ENCODE measurements around the gene SLC13A4.

SLC13A4 gene

GRCh38 chr7:135723411-135723810 is 4.6 kb downstream of the SLC13A4 start:
- Histone ChIP-seq H3K4me2 (ENCODE audit: low read length) (no peak overlapping the region), H3K18ac (ENCODE audit: low read length) (no peak overlapping the region), H2BK120ac (ENCODE audit: insufficient read depth, low read length, poor library complexity) (no peak overlapping the region), H3K4me1 (ENCODE audit: control insufficient read depth in 1 of 2, insufficient read depth in 2 of 2, low read length in 2 of 2) (peaks cover 11 to 14% of the 10 kb centered on the region in 2 experiments), H3K36me3 (ENCODE audit: control insufficient read depth in 1 of 2, insufficient read depth in 2 of 2, low read length in 2 of 2) (peaks cover 0 to 3% of the 10 kb centered on the region in 2 experiments), H3K4me3 (ENCODE audit: low read depth, low read length) (no peak overlapping the region), H2BK12ac (ENCODE audit: low read length) (no peak overlapping the region), H4K12ac (ENCODE audit: low read depth, low read length) (no peak overlapping the region), H3K9me3 (ENCODE audit: insufficient read depth, low read depth, low read length) (peaks cover 2% of the 10 kb centered on the region), H3K14ac (ENCODE audit: low read length) (no peak overlapping the region), H3K27ac (ENCODE audit: low read depth, low read length) (no peak overlapping the region), H3K9ac (ENCODE audit: low read length) (no peak overlapping the region), H4K8ac (ENCODE audit: low read depth, low read length) (no peak overlapping the region), H3K27me3 (ENCODE audit: insufficient read depth, low read length) (no peaks in the 10 kb centered on the region), H3K4ac (ENCODE audit: low read depth, low read length) (no peak overlapping the region), H3K79me1 (ENCODE audit: low read length) (peaks cover 21% of the 10 kb centered on the region), H4K91ac (ENCODE audit: low read depth, low read length) (peak overlapping the region; percentile 25), H3K79me2 (ENCODE audit: control insufficient read depth, insufficient read depth, low read length, poor library complexity) (no peaks in the 10 kb centered on the region), H2AK5ac (ENCODE audit: low read length) (no peak overlapping the region), H3K23ac (ENCODE audit: low read length) (no peak overlapping the region), H2AFZ (ENCODE audit: insufficient read depth, low read length, poor library complexity) (no peak overlapping the region), H2BK5ac (ENCODE audit: low read depth, low read length, poor library complexity) (no peak overlapping the region)
- no peak for DNase-seq
- no CpG with 5 or more reads among the region's 7 CpGs for WGBS (ENCODE audit: extremely low coverage, insufficient coverage, insufficient read length)

GRCh38 chr7:135721198-135721820 is 6.7 kb downstream of the SLC13A4 start:
- peak overlapping the region; percentile 26 for H2BK120ac ChIP-seq (ENCODE audit: insufficient read depth, low read length, poor library complexity)
- WGBS (ENCODE audit: extremely low coverage, insufficient coverage, insufficient read length), result no CpG with 5 or more reads among the region's 21 CpGs
- no peak overlapping the region for H3K4ac ChIP-seq (ENCODE audit: low read depth, low read length)

GRCh38 chr7:135719688-135720087 is 8.3 kb downstream of the SLC13A4 start:
- no peak overlapping the region for H4K12ac ChIP-seq (ENCODE audit: low read depth, low read length)

More at GRCh38 chr7:135721198-135721820, 6.7 kb downstream of the SLC13A4 start:
- Histone ChIP-seq H3K18ac (ENCODE audit: low read length) (no peak overlapping the region), H3K4me2 (ENCODE audit: low read length) (no peak overlapping the region), H3K4me3 (ENCODE audit: low read depth, low read length) (no peak overlapping the region), H2BK12ac (ENCODE audit: low read length) (peak overlapping the region; percentile 30), H3K23ac (ENCODE audit: low read length) (no peak overlapping the region), H3K4me1 (ENCODE audit: control insufficient read depth in 1 of 2, insufficient read depth in 2 of 2, low read length in 2 of 2) (peaks cover 12 to 14% of the 10 kb centered on the region in 2 experiments), H4K12ac (ENCODE audit: low read depth, low read length) (no peak overlapping the region), H3K27me3 (ENCODE audit: insufficient read depth, low read length) (no peaks in the 10 kb centered on the region), H4K8ac (ENCODE audit: low read depth, low read length) (no peak overlapping the region), H3K79me2 (ENCODE audit: control insufficient read depth, insufficient read depth, low read length, poor library complexity) (no peaks in the 10 kb centered on the region), H4K91ac (ENCODE audit: low read depth, low read length) (peak overlapping the region; percentile 3), H2BK5ac (ENCODE audit: low read depth, low read length, poor library complexity) (no peak overlapping the region), H3K36me3 (ENCODE audit: control insufficient read depth in 1 of 2, insufficient read depth in 2 of 2, low read length in 2 of 2) (peaks cover 0 to 3% of the 10 kb centered on the region in 2 experiments), H2AFZ (ENCODE audit: insufficient read depth, low read length, poor library complexity) (no peak overlapping the region), H3K9me3 (ENCODE audit: insufficient read depth, low read depth, low read length) (peaks cover 2% of the 10 kb centered on the region), H2AK5ac (ENCODE audit: low read length) (peak overlapping the region; percentile 70), H3K9ac (ENCODE audit: low read length) (no peak overlapping the region), H3K79me1 (ENCODE audit: low read length) (peaks cover 19% of the 10 kb centered on the region), H3K27ac (ENCODE audit: low read depth, low read length) (no peak overlapping the region), H3K14ac (ENCODE audit: low read length) (peak overlapping the region; percentile 25)
- no peak for DNase-seq

GRCh38 chr7:135718794-135719437 is 9.1 kb downstream of the SLC13A4 start:
- Histone ChIP-seq H3K36me3 (ENCODE audit: control insufficient read depth in 1 of 2, insufficient read depth in 2 of 2, low read length in 2 of 2) (peaks cover 0 to 5% of the 10 kb centered on the region in 2 experiments), H2BK120ac (ENCODE audit: insufficient read depth, low read length, poor library complexity) (peak overlapping the region; percentile 36), H3K9ac (ENCODE audit: low read length) (no peak overlapping the region), H2AFZ (ENCODE audit: insufficient read depth, low read length, poor library complexity) (no peak overlapping the region), H3K79me2 (ENCODE audit: control insufficient read depth, insufficient read depth, low read length, poor library complexity) (peaks cover 3% of the 10 kb centered on the region), H4K8ac (ENCODE audit: low read depth, low read length) (peak overlapping the region; percentile 36), H3K27me3 (ENCODE audit: insufficient read depth, low read length) (no peaks in the 10 kb centered on the region), H3K14ac (ENCODE audit: low read length) (no peak overlapping the region), H3K4ac (ENCODE audit: low read depth, low read length) (no peak overlapping the region), H3K23ac (ENCODE audit: low read length) (no peak overlapping the region), H3K9me3 (ENCODE audit: insufficient read depth, low read depth, low read length) (peaks cover 2% of the 10 kb centered on the region), H2AK5ac (ENCODE audit: low read length) (peak overlapping the region; percentile 32), H4K12ac (ENCODE audit: low read depth, low read length) (no peak overlapping the region), H3K4me3 (ENCODE audit: low read depth, low read length) (no peak overlapping the region), H2BK5ac (ENCODE audit: low read depth, low read length, poor library complexity) (no peak overlapping the region), H3K27ac (ENCODE audit: low read depth, low read length) (no peak overlapping the region), H3K79me1 (ENCODE audit: low read length) (peaks cover 34% of the 10 kb centered on the region), H3K4me2 (ENCODE audit: low read length) (no peak overlapping the region), H2BK12ac (ENCODE audit: low read length) (peak overlapping the region; percentile 60), H3K18ac (ENCODE audit: low read length) (no peak overlapping the region), H3K4me1 (ENCODE audit: control insufficient read depth in 1 of 2, insufficient read depth in 2 of 2, low read length in 2 of 2) (peaks cover 16 to 29% of the 10 kb centered on the region in 2 experiments), H4K91ac (ENCODE audit: low read depth, low read length) (peak overlapping the region; percentile 63)
- DNase-seq, result no peak
- no CpG with 5 or more reads among the region's 7 CpGs for WGBS (ENCODE audit: extremely low coverage, insufficient coverage, insufficient read length)

More at GRCh38 chr7:135719688-135720087, 8.3 kb downstream of the SLC13A4 start:
- Histone ChIP-seq H3K18ac (ENCODE audit: low read length) (no peak overlapping the region), H3K4me2 (ENCODE audit: low read length) (no peak overlapping the region), H3K27ac (ENCODE audit: low read depth, low read length) (no peak overlapping the region), H3K23ac (ENCODE audit: low read length) (no peak overlapping the region), H2BK12ac (ENCODE audit: low read length) (peak overlapping the region; percentile 63), H3K4me3 (ENCODE audit: low read depth, low read length) (no peak overlapping the region), H3K79me1 (ENCODE audit: low read length) (peaks cover 31% of the 10 kb centered on the region), H2AFZ (ENCODE audit: insufficient read depth, low read length, poor library complexity) (no peak overlapping the region), H4K8ac (ENCODE audit: low read depth, low read length) (peak overlapping the region; percentile 28), H2AK5ac (ENCODE audit: low read length) (no peak overlapping the region), H2BK5ac (ENCODE audit: low read depth, low read length, poor library complexity) (peak overlapping the region; percentile 28), H4K91ac (ENCODE audit: low read depth, low read length) (peak overlapping the region; percentile 68), H3K79me2 (ENCODE audit: control insufficient read depth, insufficient read depth, low read length, poor library complexity) (no peaks in the 10 kb centered on the region), H3K4me1 (ENCODE audit: control insufficient read depth in 1 of 2, insufficient read depth in 2 of 2, low read length in 2 of 2) (peaks cover 12 to 24% of the 10 kb centered on the region in 2 experiments), H3K14ac (ENCODE audit: low read length) (peak overlapping the region; percentile 33), H3K27me3 (ENCODE audit: insufficient read depth, low read length) (no peaks in the 10 kb centered on the region), H3K4ac (ENCODE audit: low read depth, low read length) (no peak overlapping the region), H3K9me3 (ENCODE audit: insufficient read depth, low read depth, low read length) (peaks cover 2% of the 10 kb centered on the region), H2BK120ac (ENCODE audit: insufficient read depth, low read length, poor library complexity) (peak overlapping the region; percentile 24), H3K9ac (ENCODE audit: low read length) (no peak overlapping the region), H3K36me3 (ENCODE audit: control insufficient read depth in 1 of 2, insufficient read depth in 2 of 2, low read length in 2 of 2) (peaks cover 0 to 5% of the 10 kb centered on the region in 2 experiments)
- no peak for DNase-seq
- no CpG with 5 or more reads among the region's 2 CpGs for WGBS (ENCODE audit: extremely low coverage, insufficient coverage, insufficient read length)
